Measurements from ENCODE around the gene EFCAB12.
"Not testable (repeated sequence)": the region's sequence is repeated elsewhere in the genome, so short reads cannot be mapped to it uniquely, and the experiment has no call there.

Gene EFCAB12

GRCh38 chr3:129367821-129368220 is 60.6 kb downstream of the EFCAB12 start:
- no peak overlapping the region for H3K27ac Mint-ChIP-seq
- H3K4me1 Mint-ChIP-seq: no peaks in the 10 kb centered on the region
- peaks cover 3% of the 10 kb centered on the region for H3K27me3 Mint-ChIP-seq
- H3K36me3 Mint-ChIP-seq: peaks cover 2% of the 10 kb centered on the region
- H3K9me3 Mint-ChIP-seq: peaks cover 3% of the 10 kb centered on the region
- no peak overlapping the region for H3K4me3 Mint-ChIP-seq
- DNase-seq (ENCODE audit: low spot score in 2 of 2) (no peak), ATAC-seq (ENCODE audit: low read depth) (no peak)

GRCh38 chr3:129366312-129366831 is 62.1 kb downstream of the EFCAB12 start:
- Mint-ChIP-seq H3K4me3 (no peak overlapping the region), H3K27ac (no peak overlapping the region)
- DNase-seq (ENCODE audit: low spot score in 2 of 2): no peak

GRCh38 chr3:129365296-129366136 is 62.9 kb downstream of the EFCAB12 start:
- Mint-ChIP-seq H3K27ac (no peak overlapping the region), H3K9me3 (peaks cover 3% of the 10 kb centered on the region), H3K27me3 (peaks cover 3% of the 10 kb centered on the region), H3K36me3 (peaks cover 2% of the 10 kb centered on the region), H3K4me3 (no peak overlapping the region), H3K4me1 (no peaks in the 10 kb centered on the region)
- ATAC-seq (ENCODE audit: low read depth) (no peak), DNase-seq (ENCODE audit: low spot score in 2 of 2) (no peak)

More at GRCh38 chr3:129366312-129366831, 62.1 kb downstream of the EFCAB12 start:
- H3K9me3 Mint-ChIP-seq: peaks cover 3% of the 10 kb centered on the region
- no peaks in the 10 kb centered on the region for H3K4me1 Mint-ChIP-seq
- no peak for ATAC-seq (ENCODE audit: low read depth)
- H3K27me3 Mint-ChIP-seq: peaks cover 3% of the 10 kb centered on the region
- H3K36me3 Mint-ChIP-seq: peaks cover 2% of the 10 kb centered on the region

- ATAC-seq (ENCODE audit: low read depth); H3K27ac Mint-ChIP-seq; H3K36me3 Mint-ChIP-seq; H3K27me3 Mint-ChIP-seq; H3K4me3 Mint-ChIP-seq; H3K9me3 Mint-ChIP-seq; DNase-seq (ENCODE audit: low spot score in 2 of 2); H3K4me1 Mint-ChIP-seq: not testable (repeated sequence)
Observed at GRCh38 chr3:129364811-129365210, 63.6 kb downstream of the EFCAB12 start.

- not testable (repeated sequence) for H3K27me3 Mint-ChIP-seq; H3K4me1 Mint-ChIP-seq; ATAC-seq (ENCODE audit: low read depth); H3K4me3 Mint-ChIP-seq; DNase-seq (ENCODE audit: low spot score in 2 of 2); H3K27ac Mint-ChIP-seq; H3K9me3 Mint-ChIP-seq; H3K36me3 Mint-ChIP-seq
Observed at GRCh38 chr3:129363356-129363755, 65.1 kb downstream of the EFCAB12 start.

GRCh38 chr3:129360705-129361460 is 67.6 kb downstream of the EFCAB12 start:
- Mint-ChIP-seq H3K4me1 (no peaks in the 10 kb centered on the region), H3K36me3 (peaks cover 2% of the 10 kb centered on the region)

GRCh38 chr3:129360171-129360611 is 68.2 kb downstream of the EFCAB12 start:
- H3K9me3 Mint-ChIP-seq: peaks cover 2% of the 10 kb centered on the region
- no peaks in the 10 kb centered on the region for H3K4me1 Mint-ChIP-seq
- ATAC-seq (ENCODE audit: low read depth): no peak

More at GRCh38 chr3:129360705-129361460, 67.6 kb downstream of the EFCAB12 start:
- Mint-ChIP-seq H3K27me3 (peaks cover 8% of the 10 kb centered on the region), H3K4me3 (no peak overlapping the region), H3K9me3 (peaks cover 3% of the 10 kb centered on the region), H3K27ac (no peak overlapping the region)
- DNase-seq (ENCODE audit: low spot score in 2 of 2) (no peak), ATAC-seq (ENCODE audit: low read depth) (no peak)

GRCh38 chr3:129358772-129359371 is 69.6 kb downstream of the EFCAB12 start:
- peaks cover 7% of the 10 kb centered on the region for H3K27me3 Mint-ChIP-seq
- no peaks in the 10 kb centered on the region for H3K9me3 Mint-ChIP-seq
- H3K4me1 Mint-ChIP-seq: no peaks in the 10 kb centered on the region

More at GRCh38 chr3:129360171-129360611, 68.2 kb downstream of the EFCAB12 start:
- no peak overlapping the region for H3K4me3 Mint-ChIP-seq
- no peak overlapping the region for H3K27ac Mint-ChIP-seq
- peaks cover 2% of the 10 kb centered on the region for H3K36me3 Mint-ChIP-seq
- H3K27me3 Mint-ChIP-seq: peaks cover 9% of the 10 kb centered on the region
- no peak for DNase-seq (ENCODE audit: low spot score in 2 of 2)

GRCh38 chr3:129358177-129358771 is 70.2 kb downstream of the EFCAB12 start:
- no peaks in the 10 kb centered on the region for H3K9me3 Mint-ChIP-seq
- H3K27ac Mint-ChIP-seq: no peak overlapping the region
- ATAC-seq (ENCODE audit: low read depth) (no peak), DNase-seq (ENCODE audit: low spot score in 2 of 2) (no peak)
- H3K36me3 Mint-ChIP-seq: no peaks in the 10 kb centered on the region
- peaks cover 7% of the 10 kb centered on the region for H3K27me3 Mint-ChIP-seq
- no peaks in the 10 kb centered on the region for H3K4me1 Mint-ChIP-seq
- H3K4me3 Mint-ChIP-seq: no peak overlapping the region

More at GRCh38 chr3:129358772-129359371, 69.6 kb downstream of the EFCAB12 start:
- Mint-ChIP-seq H3K4me3 (no peak overlapping the region), H3K27ac (no peak overlapping the region), H3K36me3 (no peaks in the 10 kb centered on the region)
- ATAC-seq (ENCODE audit: low read depth) (no peak), DNase-seq (ENCODE audit: low spot score in 2 of 2) (no peak)

GRCh38 chr3:129357616-129358015 is 70.8 kb downstream of the EFCAB12 start:
- no peak overlapping the region for H3K27ac Mint-ChIP-seq
- ATAC-seq (ENCODE audit: low read depth): no peak

GRCh38 chr3:129356756-129357425 is 71.5 kb downstream of the EFCAB12 start:
- ATAC-seq (ENCODE audit: low read depth): no peak
- H3K27me3 Mint-ChIP-seq: peaks cover 9% of the 10 kb centered on the region
- no peaks in the 10 kb centered on the region for H3K4me1 Mint-ChIP-seq
- DNase-seq (ENCODE audit: low spot score in 2 of 2): no peak
- no peaks in the 10 kb centered on the region for H3K9me3 Mint-ChIP-seq
- H3K27ac Mint-ChIP-seq: no peak overlapping the region
- H3K36me3 Mint-ChIP-seq: no peaks in the 10 kb centered on the region
- H3K4me3 Mint-ChIP-seq: no peak overlapping the region

More at GRCh38 chr3:129357616-129358015, 70.8 kb downstream of the EFCAB12 start:
- Mint-ChIP-seq H3K4me1 (no peaks in the 10 kb centered on the region), H3K36me3 (no peaks in the 10 kb centered on the region), H3K27me3 (peaks cover 9% of the 10 kb centered on the region), H3K9me3 (no peaks in the 10 kb centered on the region), H3K4me3 (no peak overlapping the region)
- DNase-seq (ENCODE audit: low spot score in 2 of 2): no peak

GRCh38 chr3:129353589-129353941 is 74.9 kb downstream of the EFCAB12 start:
- DNase-seq (ENCODE audit: low spot score in 2 of 2) (no peak), ATAC-seq (ENCODE audit: low read depth) (no peak)
- peaks cover 14% of the 10 kb centered on the region for H3K27me3 Mint-ChIP-seq
- no peak overlapping the region for H3K4me3 Mint-ChIP-seq
- H3K27ac Mint-ChIP-seq: no peak overlapping the region
- H3K9me3 Mint-ChIP-seq: peaks cover 2% of the 10 kb centered on the region
- H3K4me1 Mint-ChIP-seq: no peaks in the 10 kb centered on the region
- no peaks in the 10 kb centered on the region for H3K36me3 Mint-ChIP-seq

Measured in memory B cell (primary cell).